ENCODE measurements around the gene PLEKHG5.

- peak; percentile 89 for TF ChIP-seq CTCF (IDR thresholded peaks at IDR 0.05; ENCODE audit: low read depth, low read length)
- TF ChIP-seq POLR2A (IDR thresholded peaks at IDR 0.05; ENCODE audit: extremely low read depth, insufficient read length), result no peak
Observed at GRCh38 chr1:6423321-6423999, 68.0 kb downstream of the PLEKHG5 start.

Measured in NB4 (cell line).